Mesenchymal stem cell (in vitro differentiated cells and primary cell): Measurements from ENCODE around the gene SDHAF2.

Experiments used
- DNase-seq: peaks from one replicate; pipeline ENCODE4 v3.0.0-alpha.2; 2013
- H2AFZ ChIP-seq: one replicate; pipeline ENCODE4 v1.6.1; 2013; ENCODE audit warnings: low read depth, mild to moderate bottlenecking, control low read depth, inconsistent platforms, low read length, moderate library complexity
- H2AK5ac ChIP-seq: 2 replicates; pipeline ENCODE4 v1.6.1; 2013; ENCODE audit warnings: low read length, moderate library complexity, mild to moderate bottlenecking, inconsistent platforms; ENCODE audit not compliant: severe bottlenecking
- H2BK120ac ChIP-seq: one replicate; pipeline ENCODE4 v1.6.1; 2013; ENCODE audit warnings: low read depth, mild to moderate bottlenecking, inconsistent platforms, low read length, moderate library complexity
- H2BK12ac ChIP-seq, 2 experiments: one replicate each; pipeline ENCODE4 v1.6.1; 2013; ENCODE audit warnings: inconsistent platforms in 2 of 2, low read length in 2 of 2, mild to moderate bottlenecking in 2 of 2, moderate library complexity in 2 of 2, control low read depth in 1 of 2
- H2BK15ac ChIP-seq: one replicate; pipeline ENCODE4 v1.6.1; 2013; ENCODE audit warnings: mild to moderate bottlenecking, low read depth, inconsistent platforms; ENCODE audit not compliant: poor library complexity, severe bottlenecking
- H2BK5ac ChIP-seq: 2 replicates; pipeline ENCODE4 v1.6.1; 2013; ENCODE audit warnings: low read depth, mild to moderate bottlenecking, low read length, control low read depth, inconsistent platforms; ENCODE audit not compliant: poor library complexity, severe bottlenecking
- H3K14ac ChIP-seq, 2 experiments: one replicate each; pipeline ENCODE4 v1.6.1; 2013; ENCODE audit warnings: inconsistent platforms in 2 of 2, low read length in 2 of 2, control low read depth in 1 of 2, mild to moderate bottlenecking in 1 of 2, moderate library complexity in 1 of 2
- H3K18ac ChIP-seq, 2 experiments: one replicate each; pipeline ENCODE4 v1.6.1; 2013; ENCODE audit warnings: inconsistent platforms in 2 of 2, low read length in 2 of 2, control low read depth in 1 of 2, low read depth in 1 of 2, mild to moderate bottlenecking in 1 of 2
- H3K23ac ChIP-seq, 2 experiments: one replicate each; pipeline ENCODE4 v1.6.1; 2013; ENCODE audit warnings: inconsistent platforms in 2 of 2, low read length in 2 of 2, mild to moderate bottlenecking in 2 of 2, moderate library complexity in 2 of 2, control low read depth in 1 of 2
- H3K27ac ChIP-seq: 2 replicates; pipeline ENCODE4 v1.5.1; 2013; ENCODE audit warnings: mild to moderate bottlenecking, moderate library complexity, low read length, control low read depth, inconsistent platforms; ENCODE audit not compliant: poor library complexity, severe bottlenecking
- H3K27me3 ChIP-seq, 2 experiments: 2 replicates each; pipeline versions ENCODE4 v1.6.1 to v1.7.0; 2013; ENCODE audit warnings: low read length in 2 of 2, mild to moderate bottlenecking in 2 of 2, moderate library complexity in 2 of 2, control low read depth in 1 of 2, inconsistent platforms in 1 of 2; ENCODE audit not compliant: control insufficient read depth in 1 of 2, insufficient read depth in 1 of 2
- H3K36me3 ChIP-seq, 2 experiments: 2 replicates each; pipeline versions ENCODE4 v1.6.1 to v1.7.0; 2013; ENCODE audit warnings: low read length in 2 of 2, control low read depth in 1 of 2, inconsistent platforms in 1 of 2, low read depth in 1 of 2, mild to moderate bottlenecking in 1 of 2; ENCODE audit not compliant: insufficient read depth in 2 of 2, control insufficient read depth in 1 of 2
- H3K4ac ChIP-seq, 2 experiments: one replicate each; pipeline ENCODE4 v1.6.1; 2013; ENCODE audit warnings: inconsistent platforms in 2 of 2, low read length in 2 of 2, mild to moderate bottlenecking in 2 of 2, moderate library complexity in 2 of 2, control low read depth in 1 of 2, low read depth in 1 of 2
- H3K4me1 ChIP-seq: 2 replicates; pipeline ENCODE4 v1.6.1; 2013; ENCODE audit warnings: low read depth, low read length, control low read depth; ENCODE audit not compliant: control insufficient read depth, insufficient read depth
- H3K4me2 ChIP-seq: 2 replicates; pipeline ENCODE4 v1.6.1; 2013; ENCODE audit warnings: low read length, mild to moderate bottlenecking, inconsistent platforms; ENCODE audit not compliant: poor library complexity, severe bottlenecking
- H3K4me3 ChIP-seq, 2 experiments: 2 replicates each; pipeline versions ENCODE4 v1.5.1 to v1.7.0; 2013; ENCODE audit warnings: low read length in 2 of 2, mild to moderate bottlenecking in 2 of 2, control low read depth in 1 of 2, low read depth in 1 of 2; ENCODE audit not compliant: insufficient read depth in 1 of 2
- H3K79me1 ChIP-seq: replicated peaks from 2 replicates; pipeline ENCODE4 v1.6.1; 2013; ENCODE audit warnings: mild to moderate bottlenecking, control low read depth, low read length, inconsistent platforms; ENCODE audit not compliant: poor library complexity, severe bottlenecking
- H3K9ac ChIP-seq: 2 replicates; pipeline ENCODE4 v1.7.0; 2013; ENCODE audit warnings: mild to moderate bottlenecking, low read length, moderate library complexity
- H3K9me3 ChIP-seq: 2 replicates; pipeline ENCODE4 v1.7.0; 2013; ENCODE audit warnings: mild to moderate bottlenecking, low read length; ENCODE audit not compliant: control insufficient read depth
- H4K8ac ChIP-seq: one replicate; pipeline ENCODE4 v1.6.1; 2013; ENCODE audit warnings: inconsistent platforms, mild to moderate bottlenecking, low read length, moderate library complexity
- H4K91ac ChIP-seq: one replicate; pipeline ENCODE4 v1.6.1; 2013; ENCODE audit warnings: mild to moderate bottlenecking, low read length, inconsistent platforms
- WGBS: methylation state at CpG from one replicate; pipeline ENCODE4 v1.1.7; 2013; ENCODE audit warnings: mixed read lengths; 5-methylcytosine and 5-hydroxymethylcytosine counted together

The SDHAF2 gene

DNA sequence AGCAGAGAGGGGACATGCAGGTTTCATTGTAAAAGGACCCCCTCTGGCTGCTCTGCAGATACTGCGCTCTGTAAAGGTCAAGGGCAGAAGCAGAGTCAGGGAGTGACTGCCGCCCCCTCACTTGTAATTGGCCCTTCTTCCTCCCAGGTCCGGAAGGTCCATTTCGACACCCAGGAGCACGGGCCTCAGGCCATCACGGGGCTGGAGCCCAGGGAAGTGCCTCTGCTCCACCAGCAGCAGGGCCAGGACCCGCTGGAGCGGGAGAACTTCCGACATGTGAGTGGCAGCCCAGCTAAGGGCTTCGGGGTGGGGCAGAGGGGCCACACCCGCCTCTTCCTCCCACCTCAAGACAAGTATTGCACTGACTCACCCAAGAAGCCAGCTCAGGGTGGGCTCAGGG, 54.6 kb downstream of the SDHAF2 start:
- no peak overlapping the region for H4K8ac ChIP-seq
- no peak overlapping the region for H2BK5ac ChIP-seq
- DNase-seq = no peak
- H2AK5ac ChIP-seq = no peak overlapping the region
- no peaks in the 10 kb centered on the region for H3K36me3 ChIP-seq
- H3K9me3 ChIP-seq = no peaks in the 10 kb centered on the region
- peaks cover 12% of the 10 kb centered on the region for H3K4me1 ChIP-seq
- no peak overlapping the region for H3K18ac ChIP-seq
- H3K23ac ChIP-seq = no peak overlapping the region
- no peak overlapping the region for H4K91ac ChIP-seq
- H3K4ac ChIP-seq = no peak overlapping the region
- no peak overlapping the region for H3K4me3 ChIP-seq
- H3K27ac ChIP-seq = no peak overlapping the region
- H3K14ac ChIP-seq = no peak overlapping the region
- H3K9ac ChIP-seq = no peak overlapping the region
- H3K27me3 ChIP-seq = peaks cover 56 to 76% of the 10 kb centered on the region in 2 experiments
- H2BK15ac ChIP-seq = no peak overlapping the region
- H3K4me2 ChIP-seq = no peak overlapping the region
- no peak overlapping the region for H2BK120ac ChIP-seq
- H2AFZ ChIP-seq = no peak overlapping the region
- H3K79me1 ChIP-seq = no peaks in the 10 kb centered on the region
- H2BK12ac ChIP-seq = no peak overlapping the region
- WGBS = 65% methylated on average over 8 of the region's 11 CpGs

DNA sequence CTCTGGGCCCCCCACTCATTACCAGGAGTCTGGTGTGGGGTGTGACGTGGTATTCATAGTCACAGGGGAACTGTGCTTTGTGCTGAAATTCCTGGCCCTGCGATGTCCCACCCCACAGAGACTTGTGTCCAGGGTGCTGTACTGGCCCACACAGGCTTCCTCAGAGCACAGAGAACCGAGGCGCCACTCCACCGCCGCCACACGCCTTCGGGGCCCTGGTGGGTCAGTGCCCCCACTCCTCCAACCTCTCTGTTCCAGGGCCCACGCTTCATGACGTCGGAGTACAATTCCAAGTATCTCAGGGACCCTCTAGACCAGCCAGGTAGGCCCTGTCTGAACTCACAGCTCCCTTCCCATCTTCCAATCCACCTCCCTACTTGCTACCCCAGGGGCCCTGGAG, 55.2 kb downstream of the SDHAF2 start:
- Histone ChIP-seq H3K36me3 (no peaks in the 10 kb centered on the region), H3K9ac (no peak overlapping the region), H3K4me2 (no peak overlapping the region), H3K18ac (no peak overlapping the region), H3K27me3 (peaks cover 52 to 75% of the 10 kb centered on the region in 2 experiments), H2AK5ac (no peak overlapping the region), H3K9me3 (no peaks in the 10 kb centered on the region), H3K4me1 (peaks cover 12% of the 10 kb centered on the region), H3K4ac (no peak overlapping the region), H3K14ac (no peak overlapping the region), H2BK120ac (no peak overlapping the region), H3K27ac (no peak overlapping the region), H4K91ac (no peak overlapping the region), H4K8ac (no peak overlapping the region), H2BK15ac (no peak overlapping the region), H2AFZ (no peak overlapping the region), H2BK5ac (no peak overlapping the region), H3K79me1 (no peaks in the 10 kb centered on the region), H3K23ac (no peak overlapping the region), H2BK12ac (no peak overlapping the region), H3K4me3 (no peak overlapping the region)
- DNase-seq = no peak
- WGBS = 86% methylated on average over 11 of the region's 11 CpGs

DNA sequence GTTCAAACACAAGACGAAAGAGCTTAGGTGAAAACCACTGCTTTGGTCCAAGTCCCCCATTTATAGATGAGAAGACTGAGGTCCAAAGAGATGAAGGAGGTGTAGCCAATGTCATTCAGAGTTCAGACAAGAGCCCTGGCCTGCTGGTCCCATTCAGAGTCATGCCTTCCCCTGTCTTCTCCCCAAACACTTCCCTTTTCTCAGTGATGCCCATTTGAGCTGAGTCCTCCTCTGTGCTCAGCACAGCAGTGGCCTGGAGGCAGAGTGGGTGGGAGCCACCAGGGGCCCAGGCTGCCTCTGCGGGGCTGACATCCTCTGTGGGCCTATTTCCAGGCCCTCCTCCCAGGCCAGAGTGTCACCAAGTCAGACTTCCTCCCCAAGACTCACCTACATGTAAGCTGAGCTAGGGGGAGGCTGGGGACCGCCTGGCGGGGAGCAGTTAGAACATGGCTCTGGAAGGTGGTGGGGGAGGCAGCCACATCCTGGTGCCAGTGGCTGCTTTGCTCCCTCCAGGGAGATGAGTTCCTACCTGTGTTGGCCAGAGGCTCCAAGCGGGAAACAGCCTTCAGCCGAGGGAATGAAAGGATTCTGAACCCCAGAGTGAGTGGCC, 56.2 kb downstream of the SDHAF2 start:
- Histone ChIP-seq H3K27ac (no peak overlapping the region), H3K4ac (no peak overlapping the region), H2AFZ (no peak overlapping the region), H3K23ac (no peak overlapping the region), H3K4me1 (peaks cover 13% of the 10 kb centered on the region), H3K79me1 (no peaks in the 10 kb centered on the region), H2BK5ac (no peak overlapping the region), H3K27me3 (peaks cover 45 to 65% of the 10 kb centered on the region in 2 experiments), H4K8ac (no peak overlapping the region), H3K36me3 (no peaks in the 10 kb centered on the region), H3K14ac (no peak overlapping the region), H3K9me3 (no peaks in the 10 kb centered on the region), H2BK15ac (peak overlapping the region; percentile 1), H2BK12ac (no peak overlapping the region), H3K18ac (no peak overlapping the region), H3K4me3 (no peak overlapping the region), H3K4me2 (no peak overlapping the region), H2BK120ac (no peak overlapping the region), H2AK5ac (no peak overlapping the region), H3K9ac (no peak overlapping the region), H4K91ac (no peak overlapping the region)
- no peak for DNase-seq
- WGBS = 97% methylated on average over 5 of the region's 6 CpGs

DNA sequence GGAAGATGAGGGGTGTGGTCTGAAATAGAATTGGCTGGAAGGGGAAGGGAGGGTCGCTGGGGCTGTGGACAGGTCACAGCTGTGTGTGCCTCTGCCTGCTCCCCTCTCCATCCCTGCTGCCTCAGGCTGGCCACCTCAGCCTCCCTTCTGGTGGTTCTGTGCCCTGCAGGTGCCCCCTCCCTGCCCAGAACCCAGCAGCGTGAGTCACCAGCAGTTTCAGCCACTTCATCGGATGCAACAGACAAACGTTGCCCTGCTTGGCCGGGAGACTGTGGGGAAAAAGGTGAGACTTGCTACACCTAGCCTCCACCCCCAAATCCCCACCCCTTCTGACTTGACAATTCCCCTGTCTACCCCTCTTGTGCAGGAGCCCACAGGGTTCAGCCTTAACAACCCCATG, 56.9 kb downstream of the SDHAF2 start:
- Histone ChIP-seq H3K4ac (no peak overlapping the region), H4K8ac (no peak overlapping the region), H3K36me3 (no peaks in the 10 kb centered on the region), H3K4me2 (no peak overlapping the region), H3K23ac (no peak overlapping the region), H2BK12ac (no peak overlapping the region), H2BK5ac (no peak overlapping the region), H3K4me3 (no peak overlapping the region), H2AFZ (no peak overlapping the region), H2BK15ac (no peak overlapping the region), H3K79me1 (no peaks in the 10 kb centered on the region), H3K9me3 (no peaks in the 10 kb centered on the region), H3K27me3 (peaks cover 43 to 58% of the 10 kb centered on the region in 2 experiments), H3K18ac (no peak overlapping the region), H3K4me1 (peaks cover 12% of the 10 kb centered on the region), H2BK120ac (no peak overlapping the region), H3K27ac (no peak overlapping the region), H3K9ac (no peak overlapping the region), H4K91ac (no peak overlapping the region), H3K14ac (peak overlapping the region in 1 of 2 experiments; percentile 58), H2AK5ac (no peak overlapping the region)
- 86% methylated on average over 4 of the region's 5 CpGs for WGBS
- DNase-seq = no peak
